Renal pelvis (tissue), 12 donors: Measurements from ENCODE around the gene GNL2. TPM values are rescaled to one million over a fixed set of nuclear protein-coding genes. Genes with fewer than 3 reads are reported as not detected.

Source experiments
- DNase-seq: peaks from one replicate; pipeline ENCODE4 v3.0.0-alpha.2; 2013
- long read RNA-seq, 16 experiments: transcript quantifications; one replicate each; lab custom pipeline, GENCODE V29; 2026
- polyA plus RNA-seq, 3 donors: library from polyadenylated mRNA; unstranded; fragments of 120-200 nt; gene quantifications; one replicate each; pipeline ENCODE4 v1.2.1, GENCODE V29; 2013; ENCODE audit not compliant: insufficient read length in 3 of 3

The GNL2 gene
- 10 to 100 TPM; 65.3 to 82.5 (median 74.4) TPM for polyA plus RNA-seq
- long read RNA-seq, donor 1, transcript GNL2-202 (4 exons, 2,409 nt) = major isoform, 26 of 59 reads
- long read RNA-seq, donor 1, partial matches to known transcripts = 29 of 59 reads
- long read RNA-seq, donor 1, other reads (novel, unspliced or antisense) = 0 of 59 reads
- long read RNA-seq, donor 2, transcript GNL2-202 (4 exons, 2,409 nt) = major isoform, 53 of 99 reads
- long read RNA-seq, donor 2, transcript GNL2-201 (16 exons, 2,334 nt) = minor isoform, 9 of 99 reads
- long read RNA-seq, donor 2, partial matches to known transcripts = 30 of 99 reads
- long read RNA-seq, donor 2, other reads (novel, unspliced or antisense) = 0 of 99 reads
- long read RNA-seq, donor 3, transcript GNL2-202 (4 exons, 2,409 nt) = major isoform, 44 of 77 reads
- long read RNA-seq, donor 3, partial matches to known transcripts = 24 of 77 reads
- long read RNA-seq, donor 3, other reads (novel, unspliced or antisense) = 0 of 77 reads
- long read RNA-seq, donor 4, transcript GNL2-201 (16 exons, 2,334 nt) = minor isoform, 8 of 85 reads
- long read RNA-seq, donor 4, transcript GNL2-202 (4 exons, 2,409 nt) = major isoform, 45 of 85 reads
- long read RNA-seq, donor 4, partial matches to known transcripts = 26 of 85 reads
- long read RNA-seq, donor 4, other reads (novel, unspliced or antisense) = 0 of 85 reads
- long read RNA-seq, donor 5, transcript GNL2-202 (4 exons, 2,409 nt) = major isoform, 8 of 9 reads
- long read RNA-seq, donor 5, partial matches to known transcripts = 0 of 9 reads
- long read RNA-seq, donor 5, other reads (novel, unspliced or antisense) = 0 of 9 reads
- long read RNA-seq, donor 6, transcript GNL2-202 (4 exons, 2,409 nt) = major isoform, 44 of 74 reads
- long read RNA-seq, donor 6, partial matches to known transcripts = 24 of 74 reads
- long read RNA-seq, donor 6, other reads (novel, unspliced or antisense) = 0 of 74 reads
- long read RNA-seq, donor 7, transcript GNL2-201 (16 exons, 2,334 nt) = minor isoform, 5 of 54 reads
- long read RNA-seq, donor 7, transcript GNL2-202 (4 exons, 2,409 nt) = major isoform, 18 of 54 reads
- long read RNA-seq, donor 7, partial matches to known transcripts = 28 of 54 reads
- long read RNA-seq, donor 7, other reads (novel, unspliced or antisense) = 0 of 54 reads
- long read RNA-seq, donor 8, transcript GNL2-202 (4 exons, 2,409 nt) = major isoform, 12 of 28 reads
- long read RNA-seq, donor 8, partial matches to known transcripts = 12 of 28 reads
- long read RNA-seq, donor 8, other reads (novel, unspliced or antisense) = 0 of 28 reads
- long read RNA-seq, donor 9, transcript GNL2-202 (4 exons, 2,409 nt) = major isoform, 40 of 77 reads
- long read RNA-seq, donor 9, transcript GNL2-201 (16 exons, 2,334 nt) = minor isoform, 5 of 77 reads
- long read RNA-seq, donor 9, partial matches to known transcripts = 29 of 77 reads
- long read RNA-seq, donor 9, other reads (novel, unspliced or antisense) = 0 of 77 reads
- long read RNA-seq, donor 10, transcript GNL2-202 (4 exons, 2,409 nt) = major isoform, 35 of 64 reads
- long read RNA-seq, donor 10, partial matches to known transcripts = 22 of 64 reads
- long read RNA-seq, donor 10, other reads (novel, unspliced or antisense) = 0 of 64 reads
- long read RNA-seq, donor 11, transcript GNL2-202 (4 exons, 2,409 nt) = major isoform, 19 of 37 reads
- long read RNA-seq, donor 11, partial matches to known transcripts = 13 of 37 reads
- long read RNA-seq, donor 11, other reads (novel, unspliced or antisense) = 0 of 37 reads
- long read RNA-seq, donor 12, transcript GNL2-201 (16 exons, 2,334 nt) = minor isoform, 6 of 84 reads
- long read RNA-seq, donor 12, transcript GNL2-202 (4 exons, 2,409 nt) = major isoform, 60 of 84 reads
- long read RNA-seq, donor 12, partial matches to known transcripts = 14 of 84 reads
- long read RNA-seq, donor 12, other reads (novel, unspliced or antisense) = 0 of 84 reads
- long read RNA-seq, donor 13, transcript GNL2-202 (4 exons, 2,409 nt) = major isoform, 20 of 36 reads
- long read RNA-seq, donor 13, partial matches to known transcripts = 11 of 36 reads
- long read RNA-seq, donor 13, other reads (novel, unspliced or antisense) = 0 of 36 reads
- long read RNA-seq, donor 14 = 0 reads
- long read RNA-seq, donor 15, transcript GNL2-201 (16 exons, 2,334 nt) = minor isoform, 6 of 85 reads
- long read RNA-seq, donor 15, transcript GNL2-202 (4 exons, 2,409 nt) = major isoform, 38 of 85 reads
- long read RNA-seq, donor 15, partial matches to known transcripts = 38 of 85 reads
- long read RNA-seq, donor 15, other reads (novel, unspliced or antisense) = 0 of 85 reads
- long read RNA-seq, donor 16, transcript GNL2-202 (4 exons, 2,409 nt) = major isoform, 31 of 63 reads
- long read RNA-seq, donor 16, partial matches to known transcripts = 25 of 63 reads
- long read RNA-seq, donor 16, other reads (novel, unspliced or antisense) = 0 of 63 reads

- DNase-seq = peak; percentile 97
Observed at GRCh38 chr1:37595440-37596181, at the start of gene GNL2. Gene GNL2, minus strand, starts transcription at chr1:37595937. Its CDS starts 115 bp downstream, at chr1:37595822.

GRCh38 chr1:37641059-37641458, 45.3 kb upstream of the GNL2 start:
- DNase-seq = no peak

GRCh38 chr1:37636435-37636834, 40.7 kb upstream of the GNL2 start:
- no peak for DNase-seq

GRCh38 chr1:37634992-37635902, 39.5 kb upstream of the GNL2 start:
- DNase-seq = no peak

DNA sequence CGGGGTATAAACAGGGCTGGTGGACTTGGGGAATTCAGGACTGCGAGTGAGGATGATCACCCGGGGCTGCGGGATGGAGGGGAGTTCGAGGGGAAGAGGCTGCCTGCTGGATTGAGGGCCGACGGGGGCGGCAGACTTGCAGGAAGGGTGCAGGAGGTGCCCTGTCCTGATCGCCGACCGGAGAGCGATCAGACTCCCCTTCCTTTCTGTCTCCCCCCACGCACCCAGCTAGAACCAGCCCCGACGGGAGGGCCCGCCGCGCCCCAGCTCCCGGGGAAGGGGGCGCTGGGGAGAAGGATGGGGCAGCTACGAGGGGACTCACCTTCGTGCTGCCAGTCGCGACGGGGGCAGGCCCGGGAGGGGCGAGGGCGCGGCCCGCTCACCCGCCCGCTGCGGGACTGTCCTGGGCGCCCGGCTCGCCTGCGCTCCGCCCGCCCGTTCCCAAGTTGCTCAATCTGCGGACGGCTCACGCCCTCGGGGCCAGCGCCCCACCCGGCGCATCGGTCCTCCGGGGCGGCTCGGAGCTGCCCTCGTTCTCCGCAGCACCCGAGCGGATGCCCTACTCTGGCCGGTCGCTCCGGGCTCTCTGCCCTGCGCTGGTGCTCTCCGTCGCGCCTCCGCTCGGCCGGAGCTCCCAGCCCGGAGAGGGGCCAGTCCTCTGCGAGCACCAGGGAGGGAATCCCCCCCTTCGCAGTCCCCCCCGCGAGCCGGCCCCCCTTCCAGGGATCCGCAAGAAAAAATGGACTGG, 38.7 kb upstream of the GNL2 start, which contains the start of gene RSPO1:
RSPO1 (minus strand) TSS at position 649 of the 748 bp plus-strand sequence. CDS start 5,231 bp downstream, outside the sequence.
- peak; percentile 66 for DNase-seq

- no peak for DNase-seq
Observed at GRCh38 chr1:37633938-37634243, 38.2 kb upstream of the GNL2 start.

- no peak for DNase-seq
Observed at GRCh38 chr1:37633040-37633937, 37.6 kb upstream of the GNL2 start.

- peak; percentile 70 for DNase-seq
Observed at GRCh38 chr1:37631036-37631435, 35.3 kb upstream of the GNL2 start.

DNA sequence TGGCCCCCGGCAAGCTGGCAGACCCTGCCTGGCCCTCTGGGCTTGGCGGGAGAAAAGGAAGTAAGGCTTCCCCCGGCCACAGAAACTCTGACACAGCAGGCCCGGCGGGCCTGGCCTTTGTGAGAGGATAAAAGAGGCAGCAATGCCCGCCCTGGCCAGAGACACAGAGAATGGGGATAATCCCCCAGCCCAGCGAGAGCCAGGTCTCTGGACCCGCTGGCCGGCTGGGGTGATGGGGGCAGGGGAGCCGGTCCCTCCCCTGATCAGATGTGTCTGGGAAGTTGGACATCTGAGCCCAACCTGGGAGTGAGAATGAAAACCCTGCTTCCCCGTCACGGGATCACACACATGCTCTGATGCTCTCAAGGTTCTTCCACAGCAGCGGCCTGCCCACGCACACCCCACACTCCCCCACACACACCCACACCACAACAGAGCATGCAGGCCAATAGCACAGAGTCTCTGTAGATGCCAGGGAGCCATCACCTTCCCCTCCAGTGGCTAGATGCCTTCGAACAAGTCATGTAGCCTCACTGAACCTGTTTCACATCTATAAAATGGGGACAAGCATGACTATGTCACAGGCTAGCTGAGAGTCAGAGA, 34.8 kb upstream of the GNL2 start:
- no peak for DNase-seq

DNA sequence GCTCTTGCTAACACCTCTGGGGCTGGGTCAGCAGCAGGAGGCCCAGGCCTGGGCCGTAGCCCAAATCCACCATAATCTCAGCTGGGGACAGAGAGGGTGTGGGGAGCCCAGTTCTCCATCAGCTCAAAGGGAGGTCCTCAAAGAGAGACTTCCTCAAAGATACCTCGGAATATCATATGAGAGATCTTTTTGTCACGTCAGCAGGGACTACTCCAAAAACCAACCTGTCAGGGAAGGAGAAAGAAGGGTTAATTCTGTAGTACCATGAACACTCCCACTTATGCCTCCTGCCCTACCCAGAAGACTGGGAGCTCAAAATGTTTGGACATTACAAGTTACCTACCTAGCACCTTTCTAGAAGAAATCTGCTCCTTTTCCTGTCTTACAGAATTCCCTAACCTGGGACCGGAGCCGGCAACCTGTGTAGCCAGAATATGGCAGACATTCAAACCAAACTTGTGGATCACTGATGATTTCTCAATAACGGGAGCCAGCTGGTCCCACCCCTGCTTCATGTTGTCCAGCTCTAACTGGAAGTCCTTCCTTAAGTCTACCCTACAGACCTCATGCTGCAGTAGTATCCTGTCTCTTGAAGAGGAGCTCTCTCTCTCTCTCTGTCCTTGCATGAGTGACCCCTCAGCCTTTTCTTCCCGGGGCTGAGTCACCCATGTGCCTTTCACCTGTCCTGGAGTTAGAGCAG, 34.1 kb upstream of the GNL2 start:
- DNase-seq = no peak

DNA sequence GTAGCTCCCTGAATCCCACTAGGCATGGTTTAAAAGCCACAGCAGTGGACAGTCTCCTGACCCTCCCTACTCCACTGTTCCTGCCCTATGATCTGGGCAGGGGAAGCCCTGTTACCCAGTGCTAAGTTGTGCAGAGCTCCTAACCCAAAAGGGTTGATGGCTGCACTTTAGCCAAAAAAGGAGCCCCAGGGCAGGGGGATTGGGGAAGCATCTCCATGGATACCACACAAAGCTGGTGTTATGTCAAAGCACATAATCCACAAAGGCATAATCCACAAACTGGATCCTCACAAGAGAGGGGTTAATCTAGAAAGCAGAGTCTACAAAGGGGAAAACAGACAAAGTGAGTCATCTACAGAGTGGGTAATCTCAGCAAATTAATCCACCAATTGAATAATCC, 33.3 kb upstream of the GNL2 start:
- DNase-seq = no peak

DNA sequence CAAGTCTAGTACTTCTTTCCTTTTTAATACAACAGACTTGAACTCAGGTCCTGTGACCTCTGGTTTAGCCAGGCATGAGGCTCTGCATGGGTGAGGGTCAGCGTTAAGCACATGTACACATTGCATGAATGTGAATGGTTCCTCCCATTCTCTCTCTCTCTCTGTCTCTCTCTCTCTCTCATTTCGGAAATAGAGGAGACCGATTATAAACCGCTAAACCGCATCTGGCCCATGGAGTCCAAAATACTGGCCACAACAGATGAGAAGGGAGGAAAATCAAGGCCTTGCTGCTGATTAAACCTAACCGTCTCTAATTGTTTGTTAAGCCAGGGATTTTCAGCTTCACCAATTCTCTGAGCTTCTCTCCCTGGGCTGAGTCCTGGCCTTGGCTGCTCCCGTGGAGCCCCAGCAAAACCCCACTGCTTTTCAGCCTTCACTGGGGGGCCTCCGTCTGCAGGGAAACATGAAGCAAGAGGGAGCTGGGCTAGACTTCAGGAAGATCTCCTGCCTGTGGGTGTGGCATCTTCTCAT, 32.4 kb upstream of the GNL2 start:
- no peak for DNase-seq

- no peak for DNase-seq
Observed at GRCh38 chr1:37622131-37622530, 26.4 kb upstream of the GNL2 start.

GRCh38 chr1:37621326-37621870, 25.7 kb upstream of the GNL2 start:
- no peak for DNase-seq
